OCI-LY1 (cell line): ENCODE data around the gene FEM1C.

Experiments
- CTCF ChIP-seq: fragments of 200-600 bp; sonication (generic), shearing (Covaris generic); IDR thresholded peaks from 2 replicates; pipeline ENCODE4 v1.5.1; 2017; ENCODE audit warnings: mild to moderate bottlenecking, antibody characterized with exemption, low read length, moderate library complexity, mixed read lengths
- EZH2 ChIP-seq: fragments of 200-600 bp; sonication (generic), shearing (Covaris generic); IDR thresholded peaks from 2 replicates; pipeline ENCODE4 v1.8.0; 2017; ENCODE audit warnings: borderline replicate concordance, mixed run types, mild to moderate bottlenecking, antibody characterized with exemption, low read length, moderate library complexity, mixed read lengths

- TF ChIP-seq CTCF (no peak), EZH2 (no peak)
These were observed 67.0 kb downstream of the FEM1C start for GRCh38 chr5:115477581-115477980.
